AG09309 (cell line): ENCODE results near the gene NSMF.

Experiments
- DNase-seq: peaks from one replicate; pipeline ENCODE4 v3.0.0-alpha.2; 2010; ENCODE audit warnings: low read depth
- H3K4me3 ChIP-seq: 2 replicates; pipeline ENCODE4 v1.5.1; 2011; ENCODE audit warnings: mild to moderate bottlenecking, low read depth, low read length, moderate library complexity; ENCODE audit not compliant: control insufficient read depth
- CTCF ChIP-seq: IDR thresholded peaks from 2 replicates; pipeline ENCODE4 v1.5.1; 2011; ENCODE audit warnings: mild to moderate bottlenecking, low read depth, low read length, inconsistent platforms; ENCODE audit not compliant: insufficient read depth, control insufficient read depth; ENCODE audit errors: missing control alignments

Gene NSMF

GRCh38 chr9:137435980-137436760 lies 23.0 kb downstream of the NSMF start:
- peak; percentile 21 for DNase-seq
- no peak for TF ChIP-seq CTCF
- H3K4me3 ChIP-seq: no peak overlapping the region

- H3K4me3 ChIP-seq: no peak overlapping the region
- no peak for DNase-seq
- no peak for TF ChIP-seq CTCF
These were observed 23.7 kb downstream of the NSMF start for GRCh38 chr9:137435381-137435891.

- no peak for TF ChIP-seq CTCF
- H3K4me3 ChIP-seq: no peak overlapping the region
- no peak for DNase-seq
These were observed 24.4 kb downstream of the NSMF start for GRCh38 chr9:137434498-137435380.

- DNase-seq: no peak
These were observed 25.2 kb downstream of the NSMF start for GRCh38 chr9:137433916-137434431.

GRCh38 chr9:137433349-137433915 lies 25.7 kb downstream of the NSMF start:
- no peak for TF ChIP-seq CTCF
- no peak for DNase-seq

More at GRCh38 chr9:137433916-137434431, 25.2 kb downstream of the NSMF start:
- H3K4me3 ChIP-seq: no peak overlapping the region
- no peak for TF ChIP-seq CTCF

GRCh38 chr9:137432687-137433348 lies 26.3 kb downstream of the NSMF start:
- no peak overlapping the region for H3K4me3 ChIP-seq
- no peak for TF ChIP-seq CTCF
- no peak for DNase-seq

More at GRCh38 chr9:137433349-137433915, 25.7 kb downstream of the NSMF start:
- no peak overlapping the region for H3K4me3 ChIP-seq
